Endothelial cell of umbilical vein (primary cell): ENCODE results near the gene TMCC2. TPM values are rescaled to one million over a fixed set of nuclear protein-coding genes. Genes with fewer than 3 reads are reported as not detected.

ENCODE experiments used
- BruUV-seq: library from RNA; stranded (reverse); fragments of 400-500 nt; replicated peaks from 2 replicates; lab custom pipeline; 2021; lab: Mats Ljungman, UMichigan
- CTCF ChIA-PET: fragments of 300-600, 350-600 bp; sonication (Branson Sonifier 250); formaldehyde crosslinking; loops from one replicate; lab custom pipeline; 2021; ENCODE audit warnings: antibody characterized with exemption, inconsistent platforms; lab: Charles Lee
- POLR2A ChIA-PET: fragments of 300-600, 350-600 bp; sonication (Branson Sonifier 250); formaldehyde crosslinking; loops from one replicate; lab custom pipeline; 2021; ENCODE audit warnings: antibody characterized with exemption, inconsistent platforms; lab: Charles Lee
- DNase-seq: peaks from one replicate; pipeline ENCODE4 v3.0.0-alpha.2; 2011; ENCODE audit warnings: low read depth, low spot score
- FAIRE-seq: peaks from 2 replicates; lab custom pipeline; 2011; peaks lifted over from hg19 to GRCh38; lab: Jason Lieb, UNC
- H2AFZ ChIP-seq: 2 replicates; pipeline ENCODE4 v1.6.0; 2012; ENCODE audit warnings: low read depth, low read length, control low read depth, inconsistent platforms
- H3K27ac ChIP-seq: 2 replicates; pipeline ENCODE4 v1.5.1; 2011; ENCODE audit warnings: low read depth, mild to moderate bottlenecking, control low read depth, low read length, moderate library complexity; ENCODE audit not compliant: insufficient read depth
- H3K27me3 ChIP-seq, 2 experiments: 2 replicates each; pipeline versions ENCODE4 v1.6.0 to v1.6.1; 2011; ENCODE audit warnings: low read length in 2 of 2, mixed read lengths in 1 of 2; ENCODE audit not compliant: control insufficient read depth in 2 of 2, insufficient read depth in 2 of 2
- H3K36me3 ChIP-seq, 2 experiments: 2 replicates in 1 of 2; 3 replicates in 1 of 2; pipeline ENCODE4 v1.5.1; 2011; ENCODE audit warnings: low read length in 2 of 2, mild to moderate bottlenecking in 1 of 2, moderate library complexity in 1 of 2; ENCODE audit not compliant: control insufficient read depth in 2 of 2, insufficient read depth in 2 of 2; ENCODE audit errors: extremely low read depth in 1 of 2
- H3K4me1 ChIP-seq: 3 replicates; pipeline ENCODE4 v1.5.1; 2011; ENCODE audit warnings: mild to moderate bottlenecking, low read length; ENCODE audit not compliant: control insufficient read depth, insufficient read depth; ENCODE audit errors: extremely low read depth
- H3K4me2 ChIP-seq: 2 replicates; pipeline ENCODE4 v1.6.1; 2011; ENCODE audit warnings: low read length, control low read depth, mixed read lengths; ENCODE audit not compliant: insufficient read depth
- H3K4me3 ChIP-seq, 3 experiments: fragments of 200-600 bp in 1 of 3; sonication (generic), shearing (Covaris generic) in 1 of 3; replicated peaks in 1 of 3; 2 replicates each; pipeline ENCODE4 v1.5.1; 2011 to 2016; ENCODE audit warnings: control low read depth in 3 of 3, low read length in 3 of 3, mild to moderate bottlenecking in 2 of 3, inconsistent platforms in 1 of 3, low read depth in 1 of 3, moderate library complexity in 1 of 3; ENCODE audit not compliant: insufficient read depth in 1 of 3
- H3K79me2 ChIP-seq: 2 replicates; pipeline ENCODE4 v1.6.0; 2012; ENCODE audit warnings: low read length, inconsistent platforms; ENCODE audit not compliant: control insufficient read depth, insufficient read depth
- H3K9ac ChIP-seq: replicated peaks from 2 replicates; pipeline ENCODE3; 2011; ENCODE audit warnings: low read length, control low read depth; ENCODE audit not compliant: insufficient read depth; ENCODE audit errors: extremely low read depth
- H3K9me1 ChIP-seq: replicated peaks from 3 replicates; pipeline ENCODE4 v1.6.0; 2011; ENCODE audit warnings: mild to moderate bottlenecking, low read length; ENCODE audit not compliant: control insufficient read depth, insufficient read depth; ENCODE audit errors: extremely low read depth
- H3K9me3 ChIP-seq: replicated peaks from 2 replicates; pipeline ENCODE4 v1.5.1; 2012; ENCODE audit warnings: low read length, inconsistent platforms; ENCODE audit not compliant: control insufficient read depth, insufficient read depth
- H4K20me1 ChIP-seq: replicated peaks from 2 replicates; pipeline ENCODE3; 2011; ENCODE audit warnings: mild to moderate bottlenecking, low read length; ENCODE audit not compliant: control insufficient read depth, insufficient read depth; ENCODE audit errors: extremely low read depth
- CTCF ChIP-seq, 2 donors: IDR thresholded peaks; 1 replicate in 1 of 2; 2 replicates in 1 of 2; pipeline ENCODE4 v1.5.1; 2011; ENCODE audit warnings: low read length in 2 of 2, mild to moderate bottlenecking in 2 of 2, moderate library complexity in 2 of 2, control low read depth in 1 of 2, inconsistent platforms in 1 of 2, low read depth in 1 of 2; ENCODE audit not compliant: insufficient read depth in 1 of 2; ENCODE audit errors: extremely low read depth in 1 of 2
- GATA2 ChIP-seq: IDR thresholded peaks from 2 replicates; pipeline ENCODE4 v1.7.0; 2011; ENCODE audit warnings: low read depth, mild to moderate bottlenecking, moderate library complexity, mixed read lengths, low read length; ENCODE audit not compliant: insufficient read length, insufficient read depth
- MAX ChIP-seq: IDR thresholded peaks from 2 replicates; pipeline ENCODE4 v1.6.1; 2011; ENCODE audit not compliant: insufficient read depth, insufficient read length
- dilution Hi-C: fragments of 300-500 bp; cut with MboI; formaldehyde crosslinking; loops from one replicate; pipeline ENCODE4 v1.15.0; 2019; ENCODE audit warnings: low sequenced_read_pairs; ENCODE audit not compliant: extremely low pct_ligation_motif_present
- intact Hi-C: fragments of 100-400 bp; cut with micrococcal nuclease; formaldehyde crosslinking; loops from one replicate; pipeline ENCODE4 v1.10.0; 2022
- polyA plus RNA-seq, 4 experiments: library from polyadenylated mRNA; depleted of rRNA in 3 of 4; stranded (reverse) in 3 of 4; unstranded in 1 of 4; fragments of >200 nt; gene quantifications; 2 replicates each; pipeline versions ENCODE4 v1.2.1 to v1.2.3, GENCODE V29; 2011 to 2012; ENCODE audit warnings: missing spikeins in 1 of 4
- total RNA-seq: library from RNA; stranded (reverse); gene quantifications from 2 replicates; pipeline ENCODE4 v1.2.3, GENCODE V29; 2021

Gene TMCC2
- total and polyA plus RNA-seq, 2 donors (not counting 3 experiments of a cell fraction or from before 2014, with no cell fraction given), result 2.0 to 2.1 TPM

GRCh38 chr1:205301842-205302588 lies 74.3 kb downstream of the TMCC2 start:
- Histone ChIP-seq H3K9me1 (no peaks in the 10 kb centered on the region), H3K4me1 (peaks cover 17% of the 10 kb centered on the region), H3K9me3 (no peaks in the 10 kb centered on the region), H3K4me3 (no peak overlapping the region), H3K4me2 (no peak overlapping the region), H3K27ac (no peak overlapping the region), H3K79me2 (no peaks in the 10 kb centered on the region), H2AFZ (no peak overlapping the region), H4K20me1 (no peaks in the 10 kb centered on the region), H3K27me3 (no peaks in the 10 kb centered on the region), H3K36me3 (peaks cover 0 to 11% of the 10 kb centered on the region in 2 experiments), H3K9ac (no peak overlapping the region)
- ChIA-PET CTCF (interaction anchor here (0.7 to 2.3 kb wide), 4 partner anchors 16 to 28 kb away, joined by 4 to 9 read pairs (median 6); partner anchors contain the start of gene NUAK2), POLR2A (no interaction called here)
- no peak for FAIRE-seq
- intact Hi-C loops, result loop anchor here (1.0 kb wide), 1 partner anchor 19 kb away; the partner anchor contains the start of gene NUAK2
- no TSS peak for BruUV-seq
- no peak for TF ChIP-seq MAX
- TF ChIP-seq CTCF (IDR thresholded peaks at IDR 0.05; ENCODE audit: extremely low read depth in 1 of 2, insufficient read depth in 1 of 2, low read depth in 1 of 2, low read length in 2 of 2), result no peak
- TF ChIP-seq GATA2, result no peak
- dilution Hi-C loops, result no loop called here
- no peak for DNase-seq
